GM12878 (cell line): ENCODE results near the gene ETV6. TPM values are rescaled to one million over a fixed set of nuclear protein-coding genes. Genes with fewer than 3 reads are reported as not detected.

ENCODE experiments used
- ATAC-seq: fragments of 200-7000 bp; cut with Tn5 transposase; 3 replicates; pipeline ENCODE4 v1.9.1; 2020; ENCODE audit warnings: mild to moderate bottlenecking, moderate library complexity
- BruUV-seq: library from RNA; stranded (reverse); fragments of 400-500 nt; replicated peaks from 2 replicates; lab custom pipeline; 2021; lab: Mats Ljungman, UMichigan
- CTCF ChIA-PET: fragments of 300-600 bp; sonication (Branson Sonifier 250); formaldehyde crosslinking; extraction: SDS; loops from one replicate; lab custom pipeline; 2021; ENCODE audit warnings: inconsistent platforms; lab: Yijun Ruan, JAX
- POLR2A ChIA-PET: fragments of 350-600 bp; formaldehyde crosslinking; extraction: SDS; loops from one replicate; lab custom pipeline; 2021; ENCODE audit warnings: inconsistent platforms; lab: Charles Lee
- RAD21 ChIA-PET: fragments of 300-600 bp; sonication (Branson Sonifier 250); formaldehyde crosslinking; loops from one replicate; lab custom pipeline; 2023; ENCODE audit warnings: antibody characterized with exemption; ENCODE audit not compliant: unreplicated experiment; lab: Charles Lee
- SMC1A ChIA-PET: fragments of 300-600 bp; sonication (Branson Sonifier 250); formaldehyde crosslinking; loops from one replicate; lab custom pipeline; 2023; ENCODE audit not compliant: unreplicated experiment, uncharacterized antibody; lab: Charles Lee
- DNase-seq: peaks from one replicate; pipeline ENCODE4 v3.0.0-alpha.2; 2011; ENCODE audit warnings: low read depth, low spot score
- FAIRE-seq: peaks from 3 replicates; lab custom pipeline; 2011; peaks lifted over from hg19 to GRCh38; lab: Jason Lieb, UNC
- H2AFZ ChIP-seq: 2 replicates; pipeline ENCODE4 v1.6.0; 2011; ENCODE audit warnings: low read depth, low read length, control low read depth; ENCODE audit not compliant: control insufficient read depth
- H3K27ac ChIP-seq: 2 replicates; pipeline ENCODE4 v1.5.1; 2011; ENCODE audit warnings: control low read depth; ENCODE audit not compliant: control insufficient read depth, insufficient read depth
- H3K27me3 ChIP-seq, 2 experiments: replicated peaks in 1 of 2; 2 replicates each; pipeline versions ENCODE4 v1.6.0 to v1.6.1; 2011; ENCODE audit warnings: low read length in 1 of 2; ENCODE audit not compliant: control insufficient read depth in 2 of 2, insufficient read depth in 2 of 2
- H3K36me3 ChIP-seq, 2 experiments: 2 replicates each; pipeline ENCODE4 v1.5.1; 2011; ENCODE audit warnings: low read length in 1 of 2; ENCODE audit not compliant: control insufficient read depth in 2 of 2, insufficient read depth in 2 of 2
- H3K4me1 ChIP-seq: 2 replicates; pipeline ENCODE4 v1.6.1; 2011; ENCODE audit warnings: mild to moderate bottlenecking, low read length, moderate library complexity, mixed read lengths; ENCODE audit not compliant: control insufficient read depth, insufficient read depth
- H3K4me2 ChIP-seq: 2 replicates; pipeline ENCODE4 v1.6.0; 2011; ENCODE audit warnings: control low read depth; ENCODE audit not compliant: control insufficient read depth, insufficient read depth
- H3K4me3 ChIP-seq: fragments of 200-600 bp; sonication (generic); 2 replicates; pipeline ENCODE4 v1.5.1; 2016
- H3K79me2 ChIP-seq: 2 replicates; pipeline ENCODE4 v1.6.0; 2011; ENCODE audit warnings: low read length; ENCODE audit not compliant: control insufficient read depth, insufficient read depth
- H3K9ac ChIP-seq: 2 replicates; pipeline ENCODE4 v1.8.0; 2011; ENCODE audit warnings: low read length, control low read depth, mixed read lengths; ENCODE audit not compliant: control insufficient read depth, insufficient read depth
- H3K9me3 ChIP-seq: replicated peaks from 3 replicates; pipeline ENCODE4 v1.5.1; 2011; ENCODE audit warnings: mild to moderate bottlenecking, low read length; ENCODE audit not compliant: control insufficient read depth, insufficient read depth
- H4K20me1 ChIP-seq: 2 replicates; pipeline ENCODE4 v1.6.0; 2011; ENCODE audit not compliant: control insufficient read depth, insufficient read depth
- HDGF ChIP-seq: fragments of 450-650 bp; IDR thresholded peaks from 2 replicates; pipeline ENCODE4 v1.6.1; 2016; ENCODE audit warnings: antibody characterized with exemption
- NFIC ChIP-seq: IDR thresholded peaks from 2 replicates; pipeline ENCODE4 v1.6.1; 2012; ENCODE audit warnings: low read depth, mild to moderate bottlenecking, inconsistent platforms, low read length, moderate library complexity
- PAX8 ChIP-seq: fragments of 450-650 bp; IDR thresholded peaks from 2 replicates; pipeline ENCODE4 v1.6.1; 2017; ENCODE audit warnings: mild to moderate bottlenecking, moderate library complexity
- TARDBP ChIP-seq: IDR thresholded peaks from 2 replicates; pipeline ENCODE4 v1.6.1; 2016; ENCODE audit warnings: borderline replicate concordance
- WGBS: methylation state at CpG from one replicate; pipeline ENCODE4 v1.1.6; 2016; ENCODE audit warnings: low lambda C conversion rate; ENCODE audit not compliant: insufficient replicate concordance, insufficient coverage; ENCODE audit errors: missing lambda C conversion rate; 5-methylcytosine and 5-hydroxymethylcytosine counted together
- in situ Hi-C: fragments of 300-500 bp; cut with MboI; formaldehyde crosslinking; loops from 9 replicates; pipeline ENCODE4 v1.14.3; 2018; ENCODE audit warnings: mixed read lengths
- intact Hi-C: fragments of 100-400 bp; cut with micrococcal nuclease; formaldehyde crosslinking; loops from one replicate; pipeline ENCODE4 v1.14.2; 2022; ENCODE audit not compliant: unreplicated experiment
- polyA plus RNA-seq, 11 experiments: library from polyadenylated mRNA; depleted of rRNA in 4 of 11; unstranded in 6 of 11; stranded (reverse) in 5 of 11; fragments of >200 nt; fragmentation: Nextera tagmentation in 4 of 11; fragmentation: Illumina TruSeq in 1 of 11; extraction: Ambion mirVana in 4 of 11; extraction: Trizol in 1 of 11; gene quantifications; 1 replicate in 1 of 11; 2 replicates in 10 of 11; pipeline versions ENCODE4 v1.2.1 to v1.2.3, GENCODE V29; 2011 to 2016; ENCODE audit warnings: inconsistent platforms in 2 of 11, missing spikeins in 2 of 11, low read depth in 1 of 11
- total RNA-seq, 4 experiments: library from RNA; depleted of rRNA in 3 of 4; stranded (reverse); fragments of >200 nt in 3 of 4; fragmentation: Illumina TruSeq in 1 of 4; extraction: Trizol in 1 of 4; gene quantifications; 2 replicates each; pipeline versions ENCODE4 v1.2.1 to v1.2.3, GENCODE V29; 2013 to 2021
- TF ChIP-seq, protein P1 (sequence below): IDR thresholded peaks from 2 replicates; pipeline ENCODE4 v1.6.1; 2011; ENCODE audit warnings: low read depth, mild to moderate bottlenecking, low read length, moderate library complexity, borderline replicate concordance; ENCODE audit errors: extremely low read depth
- TF ChIP-seq, protein P2 (sequence below): fragments of 450-650 bp; conservative IDR thresholded peaks from 2 replicates; pipeline ENCODE4 v1.6.1; 2017; ENCODE audit warnings: mild to moderate bottlenecking, moderate library complexity
- TF ChIP-seq, protein P3 (sequence below): IDR thresholded peaks from 2 replicates; pipeline ENCODE4 v1.6.1; 2012; ENCODE audit warnings: mild to moderate bottlenecking, low read depth, low read length

Gene ETV6
- total and polyA plus RNA-seq, 10 of the 15 experiments (the other 5 are each of a cell fraction or from before 2014, with no cell fraction given), result 6.6 to 74.8 (median 24.6) TPM

DNA sequence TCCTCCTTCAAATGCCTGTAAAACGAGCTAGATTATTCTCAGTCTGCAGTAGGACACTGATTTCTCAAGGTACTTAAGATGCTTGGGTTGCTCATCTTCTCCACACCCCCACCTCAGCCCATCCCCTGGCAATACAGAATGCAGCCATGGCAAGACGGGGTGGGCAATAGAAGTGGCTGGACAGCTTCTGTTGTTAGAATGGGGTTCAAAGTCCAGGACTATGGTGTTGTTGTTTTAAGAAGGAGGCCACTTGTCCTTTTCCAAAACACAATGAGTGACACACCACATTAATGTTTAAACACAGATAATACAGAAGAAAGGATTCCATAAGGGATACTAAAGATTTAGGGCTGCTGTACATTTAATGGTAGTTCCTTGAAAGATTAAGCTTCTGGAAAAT, 232.4 kb downstream of the ETV6 start:
- CTCF ChIA-PET, result interaction anchor here (0.7 to 1.4 kb wide), 5 partner anchors 15 to 151 kb away, joined by 3 to 4 read pairs (median 3); no protein-coding TSS in a partner anchor
- TF ChIP-seq HDGF (no peak), TARDBP (no peak)
- TF ChIP-seq, all 136 proteins: peak for 0
- Histone ChIP-seq H3K9me3 (no peaks in the 10 kb centered on the region), H3K9ac (peak overlapping the region; percentile 11; the same call in 1 of the 2 replicates), H3K4me1 (peaks cover 26% of the 10 kb centered on the region), H4K20me1 (no peaks in the 10 kb centered on the region), H3K79me2 (peaks cover 10% of the 10 kb centered on the region), H3K27me3 (no peaks in the 10 kb centered on the region), H3K4me2 (0 out of 2 replicates have a peak overlapping the region, but pooled peaks have one; percentile 62), H3K36me3 (peaks cover 33 to 48% of the 10 kb centered on the region in 2 experiments), H2AFZ (no peak overlapping the region), H3K4me3 (0 out of 2 replicates have a peak overlapping the region, but pooled peaks have one; percentile 26), H3K27ac (peak overlapping the region; percentile 62; the same call in 1 of the 2 replicates)
- no peak for DNase-seq
- ChIA-PET SMC1A (interaction anchor here (1.0 to 2.0 kb wide), 11 partner anchors 8 to 302 kb away, joined by 3 to 11 read pairs (median 4); no protein-coding TSS in a partner anchor), RAD21 (interaction anchor here (0.6 to 1.9 kb wide), 7 partner anchors 44 to 151 kb away, joined by 3 to 9 read pairs (median 4); no protein-coding TSS in a partner anchor), POLR2A (interaction anchor here (1.2 to 1.4 kb wide), 2 partner anchors 147 to 151 kb away, joined by 3 to 4 read pairs; no protein-coding TSS in a partner anchor)
- peak; percentile 27 for ATAC-seq
- in situ Hi-C loops (no loop called here), intact Hi-C loops (loop anchor here (2.0 kb wide), 2 partner anchors 127 to 151 kb away; no protein-coding TSS in a partner anchor)
- BruUV-seq, result no TSS peak
- no peak for FAIRE-seq
- 88% methylated on average over 2 of the region's 2 CpGs for WGBS

DNA sequence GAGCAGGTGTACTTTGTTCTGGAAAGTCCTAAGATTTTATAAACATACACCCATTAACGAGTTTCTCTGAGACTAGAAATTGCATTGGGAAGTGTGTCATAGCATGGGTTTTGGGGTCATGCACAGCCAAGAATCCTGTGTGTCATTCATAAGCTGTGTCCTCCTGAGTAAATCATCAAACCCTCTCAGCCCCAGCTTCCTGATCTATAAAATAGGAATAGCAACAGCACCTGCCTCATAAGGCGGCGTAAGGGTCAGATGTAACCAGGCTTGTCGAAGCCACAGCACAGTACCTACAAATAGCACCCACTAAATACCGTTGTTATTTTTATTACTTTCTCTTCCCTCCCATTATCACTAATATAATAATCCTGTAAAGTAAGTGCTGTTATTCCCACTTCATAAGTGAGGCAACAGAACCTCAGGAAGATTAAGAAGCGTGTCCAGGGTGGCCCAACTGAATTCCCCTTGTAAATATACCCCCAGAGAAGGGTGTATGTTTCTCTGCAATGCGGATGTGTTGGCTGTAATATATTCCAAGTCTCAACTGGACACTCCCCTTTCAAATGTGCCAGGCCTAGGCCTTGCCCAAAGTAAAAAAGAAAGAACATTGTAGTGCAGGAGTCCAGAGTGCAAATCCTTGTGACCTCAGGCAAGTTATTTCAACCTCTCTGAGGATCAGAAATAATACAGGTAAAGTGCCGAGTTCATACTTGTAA, 233.0 kb downstream of the ETV6 start:
- Histone ChIP-seq H3K36me3 (peaks cover 31 to 52% of the 10 kb centered on the region in 2 experiments), H3K27ac (peak overlapping the region; percentile 62), H3K79me2 (peaks cover 10% of the 10 kb centered on the region), H3K27me3 (no peaks in the 10 kb centered on the region), H3K4me2 (peak overlapping the region; percentile 62; the same call in 1 of the 2 replicates), H3K9ac (no peak overlapping the region; the same call in 1 of the 2 replicates), H3K9me3 (no peaks in the 10 kb centered on the region), H4K20me1 (no peaks in the 10 kb centered on the region), H2AFZ (peak overlapping the region; percentile 7; the same call in 1 of the 2 replicates), H3K4me1 (peaks cover 26% of the 10 kb centered on the region), H3K4me3 (no peak overlapping the region)
- ChIA-PET RAD21 (interaction anchor here (0.6 to 1.9 kb wide), 8 partner anchors 45 to 314 kb away, joined by 3 to 9 read pairs (median 4); no protein-coding TSS in a partner anchor), CTCF (interaction anchor here (0.7 to 1.4 kb wide), 4 partner anchors 14 to 152 kb away, joined by 3 to 4 read pairs (median 3); no protein-coding TSS in a partner anchor), SMC1A (interaction anchor here (1.0 to 2.0 kb wide), 12 partner anchors 8 to 302 kb away, joined by 3 to 11 read pairs (median 4); no protein-coding TSS in a partner anchor), POLR2A (interaction anchor here (1.2 kb wide), 1 partner anchor 150 kb away, joined by 3 read pairs; no protein-coding TSS in a partner anchor)
- no TSS peak for BruUV-seq
- intact Hi-C loops (loop anchor here (2.0 kb wide), 2 partner anchors 126 to 150 kb away; no protein-coding TSS in a partner anchor), in situ Hi-C loops (no loop called here)
- 50% methylated on average over 8 of the region's 8 CpGs for WGBS
- ATAC-seq, result peak; percentile 82
- FAIRE-seq, result no peak
- peak; percentile 39 for DNase-seq
- TF ChIP-seq PAX8, result no peak
- TF ChIP-seq, protein P1, sequence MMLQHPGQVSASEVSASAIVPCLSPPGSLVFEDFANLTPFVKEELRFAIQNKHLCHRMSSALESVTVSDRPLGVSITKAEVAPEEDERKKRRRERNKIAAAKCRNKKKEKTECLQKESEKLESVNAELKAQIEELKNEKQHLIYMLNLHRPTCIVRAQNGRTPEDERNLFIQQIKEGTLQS, result no peak
- TF ChIP-seq, protein P2, sequence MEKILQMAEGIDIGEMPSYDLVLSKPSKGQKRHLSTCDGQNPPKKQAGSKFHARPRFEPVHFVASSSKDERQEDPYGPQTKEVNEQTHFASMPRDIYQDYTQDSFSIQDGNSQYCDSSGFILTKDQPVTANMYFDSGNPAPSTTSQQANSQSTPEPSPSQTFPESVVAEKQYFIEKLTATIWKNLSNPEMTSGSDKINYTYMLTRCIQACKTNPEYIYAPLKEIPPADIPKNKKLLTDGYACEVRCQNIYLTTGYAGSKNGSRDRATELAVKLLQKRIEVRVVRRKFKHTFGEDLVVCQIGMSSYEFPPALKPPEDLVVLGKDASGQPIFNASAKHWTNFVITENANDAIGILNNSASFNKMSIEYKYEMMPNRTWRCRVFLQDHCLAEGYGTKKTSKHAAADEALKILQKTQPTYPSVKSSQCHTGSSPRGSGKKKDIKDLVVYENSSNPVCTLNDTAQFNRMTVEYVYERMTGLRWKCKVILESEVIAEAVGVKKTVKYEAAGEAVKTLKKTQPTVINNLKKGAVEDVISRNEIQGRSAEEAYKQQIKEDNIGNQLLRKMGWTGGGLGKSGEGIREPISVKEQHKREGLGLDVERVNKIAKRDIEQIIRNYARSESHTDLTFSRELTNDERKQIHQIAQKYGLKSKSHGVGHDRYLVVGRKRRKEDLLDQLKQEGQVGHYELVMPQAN, result no peak
- TF ChIP-seq, protein P3, sequence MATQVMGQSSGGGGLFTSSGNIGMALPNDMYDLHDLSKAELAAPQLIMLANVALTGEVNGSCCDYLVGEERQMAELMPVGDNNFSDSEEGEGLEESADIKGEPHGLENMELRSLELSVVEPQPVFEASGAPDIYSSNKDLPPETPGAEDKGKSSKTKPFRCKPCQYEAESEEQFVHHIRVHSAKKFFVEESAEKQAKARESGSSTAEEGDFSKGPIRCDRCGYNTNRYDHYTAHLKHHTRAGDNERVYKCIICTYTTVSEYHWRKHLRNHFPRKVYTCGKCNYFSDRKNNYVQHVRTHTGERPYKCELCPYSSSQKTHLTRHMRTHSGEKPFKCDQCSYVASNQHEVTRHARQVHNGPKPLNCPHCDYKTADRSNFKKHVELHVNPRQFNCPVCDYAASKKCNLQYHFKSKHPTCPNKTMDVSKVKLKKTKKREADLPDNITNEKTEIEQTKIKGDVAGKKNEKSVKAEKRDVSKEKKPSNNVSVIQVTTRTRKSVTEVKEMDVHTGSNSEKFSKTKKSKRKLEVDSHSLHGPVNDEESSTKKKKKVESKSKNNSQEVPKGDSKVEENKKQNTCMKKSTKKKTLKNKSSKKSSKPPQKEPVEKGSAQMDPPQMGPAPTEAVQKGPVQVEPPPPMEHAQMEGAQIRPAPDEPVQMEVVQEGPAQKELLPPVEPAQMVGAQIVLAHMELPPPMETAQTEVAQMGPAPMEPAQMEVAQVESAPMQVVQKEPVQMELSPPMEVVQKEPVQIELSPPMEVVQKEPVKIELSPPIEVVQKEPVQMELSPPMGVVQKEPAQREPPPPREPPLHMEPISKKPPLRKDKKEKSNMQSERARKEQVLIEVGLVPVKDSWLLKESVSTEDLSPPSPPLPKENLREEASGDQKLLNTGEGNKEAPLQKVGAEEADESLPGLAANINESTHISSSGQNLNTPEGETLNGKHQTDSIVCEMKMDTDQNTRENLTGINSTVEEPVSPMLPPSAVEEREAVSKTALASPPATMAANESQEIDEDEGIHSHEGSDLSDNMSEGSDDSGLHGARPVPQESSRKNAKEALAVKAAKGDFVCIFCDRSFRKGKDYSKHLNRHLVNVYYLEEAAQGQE, result no peak
- peak; percentile 64 for TF ChIP-seq NFIC
